Measurements from ENCODE around the gene CHMP2A.
"Not testable (repeated sequence)": the region's sequence is repeated elsewhere in the genome, so short reads cannot be mapped to it uniquely, and the experiment has no call there.

- not testable (repeated sequence) for TF ChIP-seq EP300, CTCF (IDR thresholded peaks at IDR 0.05)
These were observed 15.7 kb downstream of the CHMP2A start for GRCh38 chr19:58539169-58539559.
